H1 (cell line): ENCODE data around the gene GCSAML. TPM values are rescaled to one million over a fixed set of nuclear protein-coding genes. Genes with fewer than 3 reads are reported as not detected.

Experiments
- EP300 ChIP-seq, 2 experiments: IDR thresholded peaks; 1 replicate in 1 of 2; 2 replicates in 1 of 2; pipeline ENCODE4 v1.6.1; 2011 to 2012; ENCODE audit warnings: low read depth in 2 of 2, low read length in 2 of 2, mild to moderate bottlenecking in 2 of 2, borderline replicate concordance in 1 of 2, inconsistent platforms in 1 of 2, moderate library complexity in 1 of 2
- EZH2 ChIP-seq: fragments of 200-600 bp; sonication (generic); IDR thresholded peaks from 2 replicates; pipeline ENCODE4 v1.7.1; 2012; ENCODE audit warnings: low read depth, mild to moderate bottlenecking, moderate library complexity, low read length, inconsistent platforms; ENCODE audit not compliant: severe bottlenecking
- JUN ChIP-seq: IDR thresholded peaks from 2 replicates; pipeline ENCODE4 v1.6.1; 2011; ENCODE audit warnings: low read depth, mild to moderate bottlenecking, improper control_type of control experiment, low read length
- RBBP5 ChIP-seq: IDR thresholded peaks from 2 replicates; pipeline ENCODE4 v1.7.1; 2012; ENCODE audit warnings: low read depth, mild to moderate bottlenecking, inconsistent platforms, low read length, moderate library complexity, borderline replicate concordance
- RNF2 ChIP-seq: fragments of 200-900, 300-1000 bp; sonication (generic); IDR thresholded peaks from 2 replicates; pipeline ENCODE4 v1.7.1; 2016; ENCODE audit warnings: borderline replicate concordance, low read depth, mild to moderate bottlenecking, antibody characterized with exemption, low read length; ENCODE audit not compliant: poor library complexity, severe bottlenecking; ENCODE audit errors: missing control alignments
- TEAD4 ChIP-seq: IDR thresholded peaks from 2 replicates; pipeline ENCODE4 v1.6.1; 2012; ENCODE audit warnings: low read depth, low read length, inconsistent platforms, mixed read lengths
- polyA plus RNA-seq, 7 experiments: library from polyadenylated mRNA; depleted of rRNA in 3 of 7; stranded (reverse) in 5 of 7; unstranded in 2 of 7; fragments of >200 nt in 5 of 7; fragments of 200-250 nt in 2 of 7; gene quantifications; 1 replicate in 5 of 7; 2 replicates in 1 of 7; 4 replicates in 1 of 7; pipeline versions ENCODE4 v1.2.1 to v1.2.3, GENCODE V29; 2011 to 2013; ENCODE audit warnings: missing spikeins in 2 of 7, mixed read lengths in 2 of 7
- total RNA-seq: library from RNA; stranded (reverse); fragmentation: NEBNext Ultra II Directional; extraction: Animal tissue kit (Norgen Biotek cat#: 25700); gene quantifications from 2 replicates; pipeline ENCODE4 v1.2.1, GENCODE V29; 2021

GCSAML gene
- total and polyA plus RNA-seq, 2 of the 8 experiments (the other 6 are each of a cell fraction or from before 2014, with no cell fraction given): not detected

- TF ChIP-seq JUN: no peak
- no peak for TF ChIP-seq RNF2
- TF ChIP-seq TEAD4: no peak
- TF ChIP-seq RBBP5: no peak
- no peak for TF ChIP-seq EZH2
- no peak for TF ChIP-seq EP300 (IDR thresholded peaks at IDR 0.05; ENCODE audit: borderline replicate concordance in 1 of 2, low read depth in 2 of 2, low read length in 2 of 2)
Observed at GRCh38 chr1:247562198-247562597, 13.3 kb downstream of the GCSAML start (continued).
